Panc1 (cell line): ENCODE results near the gene TBATA. TPM values are rescaled to one million over a fixed set of nuclear protein-coding genes. Genes with fewer than 3 reads are reported as not detected.

Experiments
- ATAC-seq: fragments of 200-7000 bp; cut with Tn5 transposase; 2 replicates; pipeline ENCODE4 v1.9.1; 2020; ENCODE audit warnings: mild to moderate bottlenecking, moderate library complexity
- BruUV-seq: library from RNA; stranded (reverse); fragments of 400-500 nt; replicated peaks from 2 replicates; lab custom pipeline; 2021; lab: Mats Ljungman, UMichigan
- CTCF ChIA-PET: fragments of 300-600 bp; sonication (Branson Sonifier 250); formaldehyde crosslinking; loops from one replicate; lab custom pipeline; 2022; ENCODE audit warnings: antibody characterized with exemption; lab: Charles Lee
- POLR2A ChIA-PET: fragments of 300-600 bp; sonication (Branson Sonifier 250); formaldehyde crosslinking; loops from one replicate; lab custom pipeline; 2022; ENCODE audit warnings: antibody characterized with exemption; lab: Charles Lee
- DNase-seq: peaks from one replicate; pipeline ENCODE4 v3.0.0-alpha.2; 2010; ENCODE audit warnings: low read depth, low spot score
- H3K27ac ChIP-seq: 2 replicates; pipeline ENCODE4 v1.5.1; 2011; ENCODE audit warnings: mild to moderate bottlenecking, low read length, inconsistent platforms
- H3K27me3 ChIP-seq: fragments of 200-500 bp; sonication (Bioruptor generic); 2 replicates; pipeline ENCODE4 v1.6.0; 2014; ENCODE audit warnings: low read length, inconsistent platforms; ENCODE audit not compliant: control insufficient read depth, insufficient read depth
- H3K36me3 ChIP-seq: fragments of 200-500 bp; sonication (Bioruptor generic); 2 replicates; pipeline ENCODE4 v1.5.1; 2014; ENCODE audit warnings: inconsistent platforms, mild to moderate bottlenecking, low read length, moderate library complexity; ENCODE audit not compliant: control insufficient read depth, insufficient read depth
- H3K4me1 ChIP-seq: 2 replicates; pipeline ENCODE4 v1.5.1; 2011; ENCODE audit warnings: inconsistent platforms, mild to moderate bottlenecking, low read length, moderate library complexity; ENCODE audit not compliant: control insufficient read depth, insufficient read depth
- H3K4me3 ChIP-seq, 2 experiments: 2 replicates each; pipeline ENCODE4 v1.5.1; 2011 to 2012; ENCODE audit warnings: low read depth in 2 of 2, low read length in 2 of 2, mild to moderate bottlenecking in 2 of 2, inconsistent platforms in 1 of 2, moderate library complexity in 1 of 2
- H3K9me3 ChIP-seq: fragments of 200-500 bp; sonication (Bioruptor generic); 2 replicates; pipeline ENCODE4 v1.5.1; 2014; ENCODE audit warnings: low read depth, mild to moderate bottlenecking, inconsistent platforms, low read length, moderate library complexity; ENCODE audit not compliant: control insufficient read depth, insufficient read depth
- POLR2AphosphoS5 ChIP-seq: IDR thresholded peaks from 2 replicates; pipeline ENCODE4 v1.6.1; 2012; ENCODE audit warnings: mild to moderate bottlenecking, low read depth, low read length, moderate library complexity
- SIN3A ChIP-seq: IDR thresholded peaks from 2 replicates; pipeline ENCODE4 v1.6.1; 2012; ENCODE audit warnings: low read depth, mild to moderate bottlenecking, low read length, moderate library complexity, borderline replicate concordance; ENCODE audit not compliant: insufficient read depth
- TCF7L2 ChIP-seq: IDR thresholded peaks from 2 replicates; pipeline ENCODE4 v1.6.1; 2011; ENCODE audit warnings: mild to moderate bottlenecking, low read depth, low read length, inconsistent platforms
- in situ Hi-C: cut with HindIII; loops from 2 replicates; pipeline ENCODE4 v1.10.0; 2016; ENCODE audit warnings: low sequenced_read_pairs, low pct_unique_long_range_greater_than_20kb
- intact Hi-C: fragments of 100-400 bp; cut with micrococcal nuclease; formaldehyde crosslinking; loops from one replicate; pipeline ENCODE4 v1.10.0; 2022; ENCODE audit not compliant: unreplicated experiment
- total RNA-seq: library from RNA; stranded (reverse); gene quantifications from one replicate; pipeline ENCODE4 v1.2.1, GENCODE V29; 2021; ENCODE audit not compliant: unreplicated experiment
- TF ChIP-seq, protein P1 (sequence below): fragments of 450-650 bp; IDR thresholded peaks from 2 replicates; pipeline ENCODE4 v1.5.1; 2017; ENCODE audit warnings: mild to moderate bottlenecking
- TF ChIP-seq, protein P2 (sequence below), 2 experiments: IDR thresholded peaks; 2 replicates each; pipeline ENCODE4 v1.6.1; 2011 to 2012; ENCODE audit warnings: low read depth in 2 of 2, control low read depth in 1 of 2, low read length in 1 of 2, mild to moderate bottlenecking in 1 of 2, moderate library complexity in 1 of 2; ENCODE audit not compliant: insufficient read depth in 1 of 2

The TBATA gene
- total RNA-seq, 1 experiment from 2014 or later, result not detected

DNA sequence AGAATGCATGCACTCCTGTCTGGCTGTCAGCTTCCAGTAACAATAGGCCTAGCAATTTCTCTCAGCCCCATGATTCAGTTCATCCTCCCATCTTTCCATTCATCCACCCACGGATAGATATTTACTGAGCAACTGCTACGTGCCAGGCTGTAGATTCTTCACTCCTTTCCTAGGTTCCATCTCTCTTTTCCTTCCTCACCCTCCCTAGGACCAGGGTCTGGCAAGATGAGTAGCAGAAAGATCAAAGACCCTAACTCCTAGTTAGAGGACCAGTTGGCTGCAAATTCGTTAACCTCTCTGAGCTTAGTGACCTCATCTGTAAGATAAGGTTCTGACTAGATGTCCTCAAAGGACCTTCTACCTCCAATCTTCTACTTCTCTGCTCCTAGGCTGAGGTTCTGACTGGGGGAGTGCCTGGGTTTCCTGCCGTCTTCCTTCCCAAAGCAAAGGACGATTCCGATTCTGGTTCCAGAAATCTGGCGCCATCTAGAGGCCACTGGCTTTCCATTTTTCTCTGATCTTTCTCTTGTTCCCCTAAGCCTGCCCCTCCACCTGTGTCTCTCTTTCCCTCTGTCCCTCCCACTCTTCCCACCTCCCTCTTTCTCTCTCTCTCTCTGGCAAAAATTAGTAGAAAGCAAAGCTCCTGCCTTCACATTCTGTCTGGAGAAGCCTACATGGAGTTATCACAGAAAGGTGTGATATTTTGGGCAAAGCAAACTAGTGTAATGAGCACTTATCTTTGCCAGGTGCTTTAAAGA is 26.2 kb downstream of the TBATA start:
- Histone ChIP-seq H3K27ac (peak overlapping the region; percentile 40; the same call in 1 of the 2 replicates), H3K4me1 (no peaks in the 10 kb centered on the region), H3K4me3 (no peak overlapping the region), H3K9me3 (no peaks in the 10 kb centered on the region), H3K27me3 (no peaks in the 10 kb centered on the region), H3K36me3 (no peaks in the 10 kb centered on the region)
- intact Hi-C loops (loop anchor here (2.0 to 10.0 kb wide), 3 partner anchors 134 to 297 kb away; no protein-coding TSS in a partner anchor), in situ Hi-C loops (no loop called here)
- POLR2A ChIA-PET, result no interaction called here
- CTCF ChIA-PET, result interaction anchor here (0.6 to 1.5 kb wide), 4 partner anchors 20 to 394 kb away, joined by 3 read pairs; no protein-coding TSS in a partner anchor
- no TSS peak for BruUV-seq
- TF ChIP-seq, protein P1, sequence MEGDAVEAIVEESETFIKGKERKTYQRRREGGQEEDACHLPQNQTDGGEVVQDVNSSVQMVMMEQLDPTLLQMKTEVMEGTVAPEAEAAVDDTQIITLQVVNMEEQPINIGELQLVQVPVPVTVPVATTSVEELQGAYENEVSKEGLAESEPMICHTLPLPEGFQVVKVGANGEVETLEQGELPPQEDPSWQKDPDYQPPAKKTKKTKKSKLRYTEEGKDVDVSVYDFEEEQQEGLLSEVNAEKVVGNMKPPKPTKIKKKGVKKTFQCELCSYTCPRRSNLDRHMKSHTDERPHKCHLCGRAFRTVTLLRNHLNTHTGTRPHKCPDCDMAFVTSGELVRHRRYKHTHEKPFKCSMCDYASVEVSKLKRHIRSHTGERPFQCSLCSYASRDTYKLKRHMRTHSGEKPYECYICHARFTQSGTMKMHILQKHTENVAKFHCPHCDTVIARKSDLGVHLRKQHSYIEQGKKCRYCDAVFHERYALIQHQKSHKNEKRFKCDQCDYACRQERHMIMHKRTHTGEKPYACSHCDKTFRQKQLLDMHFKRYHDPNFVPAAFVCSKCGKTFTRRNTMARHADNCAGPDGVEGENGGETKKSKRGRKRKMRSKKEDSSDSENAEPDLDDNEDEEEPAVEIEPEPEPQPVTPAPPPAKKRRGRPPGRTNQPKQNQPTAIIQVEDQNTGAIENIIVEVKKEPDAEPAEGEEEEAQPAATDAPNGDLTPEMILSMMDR, result peak; percentile 89
- no peak for TF ChIP-seq TCF7L2
- no peak for TF ChIP-seq SIN3A
- TF ChIP-seq, protein P2, sequence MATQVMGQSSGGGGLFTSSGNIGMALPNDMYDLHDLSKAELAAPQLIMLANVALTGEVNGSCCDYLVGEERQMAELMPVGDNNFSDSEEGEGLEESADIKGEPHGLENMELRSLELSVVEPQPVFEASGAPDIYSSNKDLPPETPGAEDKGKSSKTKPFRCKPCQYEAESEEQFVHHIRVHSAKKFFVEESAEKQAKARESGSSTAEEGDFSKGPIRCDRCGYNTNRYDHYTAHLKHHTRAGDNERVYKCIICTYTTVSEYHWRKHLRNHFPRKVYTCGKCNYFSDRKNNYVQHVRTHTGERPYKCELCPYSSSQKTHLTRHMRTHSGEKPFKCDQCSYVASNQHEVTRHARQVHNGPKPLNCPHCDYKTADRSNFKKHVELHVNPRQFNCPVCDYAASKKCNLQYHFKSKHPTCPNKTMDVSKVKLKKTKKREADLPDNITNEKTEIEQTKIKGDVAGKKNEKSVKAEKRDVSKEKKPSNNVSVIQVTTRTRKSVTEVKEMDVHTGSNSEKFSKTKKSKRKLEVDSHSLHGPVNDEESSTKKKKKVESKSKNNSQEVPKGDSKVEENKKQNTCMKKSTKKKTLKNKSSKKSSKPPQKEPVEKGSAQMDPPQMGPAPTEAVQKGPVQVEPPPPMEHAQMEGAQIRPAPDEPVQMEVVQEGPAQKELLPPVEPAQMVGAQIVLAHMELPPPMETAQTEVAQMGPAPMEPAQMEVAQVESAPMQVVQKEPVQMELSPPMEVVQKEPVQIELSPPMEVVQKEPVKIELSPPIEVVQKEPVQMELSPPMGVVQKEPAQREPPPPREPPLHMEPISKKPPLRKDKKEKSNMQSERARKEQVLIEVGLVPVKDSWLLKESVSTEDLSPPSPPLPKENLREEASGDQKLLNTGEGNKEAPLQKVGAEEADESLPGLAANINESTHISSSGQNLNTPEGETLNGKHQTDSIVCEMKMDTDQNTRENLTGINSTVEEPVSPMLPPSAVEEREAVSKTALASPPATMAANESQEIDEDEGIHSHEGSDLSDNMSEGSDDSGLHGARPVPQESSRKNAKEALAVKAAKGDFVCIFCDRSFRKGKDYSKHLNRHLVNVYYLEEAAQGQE (IDR thresholded peaks at IDR 0.05; ENCODE audit: insufficient read depth in 1 of 2, low read depth in 2 of 2, low read length in 1 of 2), result no peak
- no peak for TF ChIP-seq POLR2AphosphoS5
- ATAC-seq, result peak; percentile 78
- peak; percentile 48 for DNase-seq

DNA sequence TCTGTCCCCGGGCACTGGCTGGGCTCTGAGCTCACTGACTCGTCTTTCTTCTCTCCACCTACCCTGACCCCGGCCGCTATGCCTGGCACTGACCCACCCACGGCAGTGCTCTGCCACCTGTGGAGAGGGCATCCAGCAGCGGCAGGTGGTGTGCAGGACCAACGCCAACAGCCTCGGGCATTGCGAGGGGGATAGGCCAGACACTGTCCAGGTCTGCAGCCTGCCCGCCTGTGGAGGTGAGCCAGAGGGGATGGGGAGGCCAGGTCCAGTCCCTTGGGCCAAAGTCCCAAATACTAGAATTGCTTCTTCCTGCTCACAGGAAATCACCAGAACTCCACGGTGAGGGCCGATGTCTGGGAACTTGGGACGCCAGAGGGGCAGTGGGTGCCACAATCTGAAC is 27.3 kb downstream of the TBATA start:
- H3K36me3 ChIP-seq, result no peaks in the 10 kb centered on the region
- no peak overlapping the region for H3K4me3 ChIP-seq
- ChIA-PET CTCF (interaction anchor here (1.3 kb wide), 1 partner anchor 19 kb away, joined by 4 read pairs; no protein-coding TSS in a partner anchor), POLR2A (interaction anchor here (0.5 kb wide), 1 partner anchor 273 kb away, joined by 3 read pairs; no protein-coding TSS in a partner anchor)
- H3K27ac ChIP-seq, result no peak overlapping the region
- H3K9me3 ChIP-seq, result no peaks in the 10 kb centered on the region
- ATAC-seq (no peak), DNase-seq (no peak)
- in situ Hi-C loops (no loop called here), intact Hi-C loops (loop anchor here (2.0 to 10.0 kb wide), 3 partner anchors 133 to 296 kb away; no protein-coding TSS in a partner anchor)
- H3K4me1 ChIP-seq, result no peaks in the 10 kb centered on the region
- no TSS peak for BruUV-seq
- H3K27me3 ChIP-seq, result no peaks in the 10 kb centered on the region
- TF ChIP-seq, protein P1, result no peak
- TF ChIP-seq SIN3A (no peak), POLR2AphosphoS5 (no peak), TCF7L2 (no peak)
- TF ChIP-seq, protein P2 (IDR thresholded peaks at IDR 0.05; ENCODE audit: insufficient read depth in 1 of 2, low read depth in 2 of 2, low read length in 1 of 2), result no peak
